ENCODE data around the gene RNF213.
"Not testable (repeated sequence)": the region's sequence is repeated elsewhere in the genome, so short reads cannot be mapped to it uniquely, and the experiment has no call there.

Gene RNF213

GRCh38 chr17:80307994-80308691, 47.5 kb downstream of the RNF213 start:
- Histone ChIP-seq H3K27me3 (replicated peaks; ENCODE audit: control insufficient read depth, insufficient read depth, low read length) (no peaks in the 10 kb centered on the region), H3K4me3 (replicated peaks; ENCODE audit: low read depth, low read length) (no peak overlapping the region), H3K36me3 (ENCODE audit: control insufficient read depth, insufficient read depth, low read length) (peaks cover 37% of the 10 kb centered on the region)
- TF ChIP-seq CTCF (IDR thresholded peaks at IDR 0.05; ENCODE audit: insufficient read depth, low read length, poor library complexity, severe bottlenecking), result no peak
- no peak for DNase-seq (ENCODE audit: extremely low read depth, insufficient read length)

- no peaks in the 10 kb centered on the region for H3K27me3 ChIP-seq (replicated peaks; ENCODE audit: control insufficient read depth, insufficient read depth, low read length)
- no peak overlapping the region for H3K4me3 ChIP-seq (replicated peaks; ENCODE audit: low read depth, low read length)
- DNase-seq (ENCODE audit: extremely low read depth, insufficient read length), result no peak
- peaks cover 38% of the 10 kb centered on the region for H3K36me3 ChIP-seq (ENCODE audit: control insufficient read depth, insufficient read depth, low read length)
- no peak for TF ChIP-seq CTCF (IDR thresholded peaks at IDR 0.05; ENCODE audit: insufficient read depth, low read length, poor library complexity, severe bottlenecking)
These were observed 48.3 kb downstream of the RNF213 start for GRCh38 chr17:80308692-80309517.

GRCh38 chr17:80311216-80311827, 50.7 kb downstream of the RNF213 start:
- no peaks in the 10 kb centered on the region for H3K27me3 ChIP-seq (replicated peaks; ENCODE audit: control insufficient read depth, insufficient read depth, low read length)
- no peak overlapping the region for H3K4me3 ChIP-seq (replicated peaks; ENCODE audit: low read depth, low read length)
- no peak for DNase-seq (ENCODE audit: extremely low read depth, insufficient read length)
- H3K36me3 ChIP-seq (ENCODE audit: control insufficient read depth, insufficient read depth, low read length), result peaks cover 33% of the 10 kb centered on the region
- TF ChIP-seq CTCF (IDR thresholded peaks at IDR 0.05; ENCODE audit: insufficient read depth, low read length, poor library complexity, severe bottlenecking), result no peak

- peaks cover 44% of the 10 kb centered on the region for H3K36me3 ChIP-seq (ENCODE audit: control insufficient read depth, insufficient read depth, low read length)
- TF ChIP-seq CTCF (IDR thresholded peaks at IDR 0.05; ENCODE audit: insufficient read depth, low read length, poor library complexity, severe bottlenecking), result no peak
These were observed 52.0 kb downstream of the RNF213 start for GRCh38 chr17:80312621-80313135.

GRCh38 chr17:80313160-80313829, 52.6 kb downstream of the RNF213 start:
- Histone ChIP-seq H3K27me3 (replicated peaks; ENCODE audit: control insufficient read depth, insufficient read depth, low read length) (no peaks in the 10 kb centered on the region), H3K4me3 (replicated peaks; ENCODE audit: low read depth, low read length) (no peak overlapping the region), H3K36me3 (ENCODE audit: control insufficient read depth, insufficient read depth, low read length) (peaks cover 42% of the 10 kb centered on the region)
- DNase-seq (ENCODE audit: extremely low read depth, insufficient read length), result no peak
- no peak for TF ChIP-seq CTCF (IDR thresholded peaks at IDR 0.05; ENCODE audit: insufficient read depth, low read length, poor library complexity, severe bottlenecking)

More at GRCh38 chr17:80312621-80313135, 52.0 kb downstream of the RNF213 start:
- H3K27me3 ChIP-seq (replicated peaks; ENCODE audit: control insufficient read depth, insufficient read depth, low read length), result no peaks in the 10 kb centered on the region
- DNase-seq (ENCODE audit: extremely low read depth, insufficient read length), result no peak
- H3K4me3 ChIP-seq (replicated peaks; ENCODE audit: low read depth, low read length), result no peak overlapping the region

- H3K4me3 ChIP-seq (replicated peaks; ENCODE audit: low read depth, low read length); H3K27me3 ChIP-seq (replicated peaks; ENCODE audit: control insufficient read depth, insufficient read depth, low read length); DNase-seq (ENCODE audit: extremely low read depth, insufficient read length): not testable (repeated sequence)
- H3K36me3 ChIP-seq (ENCODE audit: control insufficient read depth, insufficient read depth, low read length), result peaks cover 41% of the 10 kb centered on the region
These were observed 53.3 kb downstream of the RNF213 start for GRCh38 chr17:80313946-80314345.
